DND-41 (cell line): ENCODE data around the gene WDFY4.

Experiments used
- ATAC-seq: fragments of 200-7000 bp; cut with Tn5 transposase; 3 replicates; pipeline ENCODE4 v1.9.1; 2021; ENCODE audit warnings: low read depth; ENCODE audit not compliant: insufficient read depth
- DNase-seq: peaks from one replicate; pipeline ENCODE4 v3.0.0-alpha.2; 2020
- H2AFZ ChIP-seq: 2 replicates; pipeline ENCODE4 v1.6.0; 2012; ENCODE audit warnings: low read depth, low read length
- H3K27ac ChIP-seq: 2 replicates; pipeline ENCODE4 v1.5.1; 2012; ENCODE audit warnings: low read length, inconsistent platforms
- H3K27me3 ChIP-seq: fragments of 200-600 bp; sonication (generic); 2 replicates; pipeline ENCODE4 v1.6.0; 2012; ENCODE audit warnings: low read length, mild to moderate bottlenecking, inconsistent platforms; ENCODE audit not compliant: insufficient read depth, poor library complexity
- H3K36me3 ChIP-seq: 2 replicates; pipeline ENCODE4 v1.5.1; 2012; ENCODE audit warnings: low read length, inconsistent platforms; ENCODE audit not compliant: insufficient read depth
- H3K4me1 ChIP-seq: 2 replicates; pipeline ENCODE4 v1.5.1; 2012; ENCODE audit warnings: mild to moderate bottlenecking, low read length; ENCODE audit not compliant: insufficient read depth
- H3K4me2 ChIP-seq: 2 replicates; pipeline ENCODE4 v1.6.0; 2012; ENCODE audit warnings: mild to moderate bottlenecking, moderate library complexity, low read length, inconsistent platforms; ENCODE audit not compliant: insufficient read depth
- H3K4me3 ChIP-seq, 2 experiments: fragments of 200-600 bp in 1 of 2; shearing (Covaris generic) in 1 of 2; 2 replicates each; pipeline ENCODE4 v1.5.1; 2012 to 2016; ENCODE audit warnings: inconsistent platforms in 2 of 2, low read length in 2 of 2, mild to moderate bottlenecking in 2 of 2, low read depth in 1 of 2, moderate library complexity in 1 of 2
- H3K79me2 ChIP-seq: 2 replicates; pipeline ENCODE4 v1.6.0; 2012; ENCODE audit warnings: low read length, inconsistent platforms; ENCODE audit not compliant: insufficient read depth
- H3K9ac ChIP-seq: 2 replicates; pipeline ENCODE4 v1.6.0; 2012; ENCODE audit warnings: low read depth, mild to moderate bottlenecking, inconsistent platforms, low read length, moderate library complexity
- H3K9me3 ChIP-seq: 2 replicates; pipeline ENCODE4 v1.5.1; 2012; ENCODE audit warnings: low read length, moderate library complexity, mild to moderate bottlenecking, inconsistent platforms; ENCODE audit not compliant: insufficient read depth, severe bottlenecking
- H4K20me1 ChIP-seq: 2 replicates; pipeline ENCODE4 v1.6.0; 2012; ENCODE audit warnings: low read length; ENCODE audit not compliant: insufficient read depth
- CTCF ChIP-seq: IDR thresholded peaks from 2 replicates; pipeline ENCODE4 v1.5.1; 2012; ENCODE audit warnings: borderline replicate concordance, low read length, moderate library complexity, mild to moderate bottlenecking; ENCODE audit not compliant: poor library complexity, severe bottlenecking; ENCODE audit errors: extremely low read depth
- EZH2 ChIP-seq: IDR thresholded peaks from 3 replicates; pipeline ENCODE4 v1.6.1; 2012; ENCODE audit warnings: borderline replicate concordance, low read depth, mild to moderate bottlenecking, moderate library complexity, low read length, inconsistent platforms; ENCODE audit not compliant: severe bottlenecking

WDFY4 gene

GRCh38 chr10:48847691-48848090 is 163.0 kb downstream of the WDFY4 start:
- no peak for ATAC-seq

GRCh38 chr10:48856855-48857254 is 172.2 kb downstream of the WDFY4 start:
- DNase-seq (no peak), ATAC-seq (no peak)
- Histone ChIP-seq H2AFZ (no peak overlapping the region), H3K27ac (no peak overlapping the region), H3K4me3 (no peak overlapping the region), H3K9ac (no peak overlapping the region), H3K9me3 (no peaks in the 10 kb centered on the region), H3K79me2 (no peaks in the 10 kb centered on the region), H3K27me3 (peaks cover 5% of the 10 kb centered on the region), H3K4me1 (no peaks in the 10 kb centered on the region), H4K20me1 (no peaks in the 10 kb centered on the region), H3K36me3 (no peaks in the 10 kb centered on the region), H3K4me2 (no peak overlapping the region)
- TF ChIP-seq EZH2 (no peak), CTCF (no peak)

More at GRCh38 chr10:48847691-48848090, 163.0 kb downstream of the WDFY4 start:
- Histone ChIP-seq H3K27me3 (peaks cover 7% of the 10 kb centered on the region), H3K4me3 (no peak overlapping the region), H2AFZ (no peak overlapping the region), H3K9ac (no peak overlapping the region), H3K27ac (no peak overlapping the region), H3K4me1 (no peaks in the 10 kb centered on the region), H3K4me2 (no peak overlapping the region), H3K9me3 (no peaks in the 10 kb centered on the region), H3K36me3 (no peaks in the 10 kb centered on the region), H3K79me2 (no peaks in the 10 kb centered on the region), H4K20me1 (no peaks in the 10 kb centered on the region)
- TF ChIP-seq CTCF (no peak), EZH2 (no peak)
- DNase-seq = no peak

GRCh38 chr10:48872234-48872633 is 187.6 kb downstream of the WDFY4 start:
- Histone ChIP-seq H3K79me2 (no peaks in the 10 kb centered on the region), H2AFZ (no peak overlapping the region), H3K4me1 (no peaks in the 10 kb centered on the region), H3K4me3 (no peak overlapping the region), H3K4me2 (no peak overlapping the region), H3K36me3 (no peaks in the 10 kb centered on the region), H4K20me1 (no peaks in the 10 kb centered on the region), H3K27me3 (no peaks in the 10 kb centered on the region), H3K9ac (no peak overlapping the region), H3K9me3 (no peaks in the 10 kb centered on the region), H3K27ac (no peak overlapping the region)
- no peak for ATAC-seq
- no peak for DNase-seq
- no peak for TF ChIP-seq EZH2
- no peak for TF ChIP-seq CTCF

GRCh38 chr10:48878091-48878490 is 193.4 kb downstream of the WDFY4 start:
- H3K27me3 ChIP-seq = no peaks in the 10 kb centered on the region
- ATAC-seq = no peak

More at GRCh38 chr10:48878091-48878490, 193.4 kb downstream of the WDFY4 start:
- Histone ChIP-seq H3K4me1 (no peaks in the 10 kb centered on the region), H2AFZ (no peak overlapping the region), H3K79me2 (no peaks in the 10 kb centered on the region), H3K27ac (no peak overlapping the region), H3K4me3 (no peak overlapping the region), H4K20me1 (no peaks in the 10 kb centered on the region), H3K9ac (no peak overlapping the region), H3K36me3 (no peaks in the 10 kb centered on the region), H3K9me3 (no peaks in the 10 kb centered on the region), H3K4me2 (no peak overlapping the region)
- TF ChIP-seq EZH2 (no peak), CTCF (no peak)
- no peak for DNase-seq
